ENCODE measurements around the gene MTTP.

MTTP gene

GRCh38 chr4:99593781-99594641 lies 19.4 kb downstream of the MTTP start:
- no peak for DNase-seq

- no peak for DNase-seq
Measured at GRCh38 chr4:99594818-99595217, 20.2 kb downstream of the MTTP start.

- no peak for DNase-seq
Measured at GRCh38 chr4:99606716-99607115, 32.1 kb downstream of the MTTP start.

DNA sequence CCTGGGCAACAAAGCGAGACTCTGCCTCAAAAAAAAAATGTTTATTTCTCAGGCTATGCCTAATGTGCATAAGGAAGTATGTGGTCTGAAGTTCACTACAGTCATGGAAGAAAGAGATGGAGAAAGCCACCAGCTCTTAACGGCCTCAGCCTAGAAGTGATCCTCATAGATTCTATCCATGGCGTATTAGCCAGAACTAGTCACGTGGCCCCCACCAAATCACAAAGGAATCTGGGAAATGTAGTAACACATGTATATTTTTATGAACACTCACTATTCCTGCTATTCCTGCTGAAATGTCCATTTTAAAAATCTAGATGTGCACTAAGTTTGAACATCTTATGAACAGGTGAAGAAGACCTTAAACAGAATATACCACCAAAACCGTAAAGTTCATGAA lies 33.8 kb downstream of the MTTP start:
- no peak for DNase-seq

- DNase-seq: no peak
Measured at GRCh38 chr4:99610605-99611175, 36.1 kb downstream of the MTTP start.

DNA sequence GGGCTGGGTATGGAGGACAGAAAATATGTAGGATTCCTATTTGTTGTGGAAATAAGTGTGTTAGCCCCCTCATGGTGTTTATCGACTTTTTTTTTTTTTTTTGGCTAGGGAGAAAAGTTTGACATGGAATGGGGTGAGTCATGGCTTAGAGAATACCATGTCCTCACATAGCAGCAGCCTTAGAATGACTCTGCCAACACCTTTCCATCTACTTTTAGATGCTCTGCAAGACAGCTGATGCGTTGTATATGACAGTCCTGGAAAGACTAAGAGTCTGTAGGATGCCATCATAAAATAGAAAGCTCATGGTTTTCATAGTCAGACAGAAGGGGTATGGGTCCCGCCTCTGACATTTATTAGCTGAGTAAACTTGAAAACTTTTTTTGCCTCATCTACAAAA lies 37.7 kb downstream of the MTTP start:
- DNase-seq: no peak

DNA sequence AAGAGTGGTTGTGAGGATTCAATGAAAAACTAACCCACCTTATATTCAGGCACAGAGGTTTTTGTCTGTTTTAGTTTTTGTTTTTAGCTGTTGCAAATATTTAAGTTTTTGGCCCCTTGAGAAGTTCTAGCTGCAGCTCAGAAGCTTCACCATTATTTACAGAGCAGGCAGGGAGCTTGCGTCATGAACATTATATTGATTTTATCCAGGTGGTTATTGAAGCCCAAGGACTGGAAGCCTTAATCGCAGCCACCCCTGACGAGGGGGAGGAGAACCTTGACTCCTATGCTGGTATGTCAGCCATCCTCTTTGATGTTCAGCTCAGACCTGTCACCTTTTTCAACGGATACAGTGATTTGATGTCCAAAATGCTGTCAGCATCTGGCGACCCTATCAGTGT lies 38.1 kb downstream of the MTTP start:
- DNase-seq: no peak

- DNase-seq: no peak
Measured at GRCh38 chr4:99614491-99614890, 39.9 kb downstream of the MTTP start.

DNA sequence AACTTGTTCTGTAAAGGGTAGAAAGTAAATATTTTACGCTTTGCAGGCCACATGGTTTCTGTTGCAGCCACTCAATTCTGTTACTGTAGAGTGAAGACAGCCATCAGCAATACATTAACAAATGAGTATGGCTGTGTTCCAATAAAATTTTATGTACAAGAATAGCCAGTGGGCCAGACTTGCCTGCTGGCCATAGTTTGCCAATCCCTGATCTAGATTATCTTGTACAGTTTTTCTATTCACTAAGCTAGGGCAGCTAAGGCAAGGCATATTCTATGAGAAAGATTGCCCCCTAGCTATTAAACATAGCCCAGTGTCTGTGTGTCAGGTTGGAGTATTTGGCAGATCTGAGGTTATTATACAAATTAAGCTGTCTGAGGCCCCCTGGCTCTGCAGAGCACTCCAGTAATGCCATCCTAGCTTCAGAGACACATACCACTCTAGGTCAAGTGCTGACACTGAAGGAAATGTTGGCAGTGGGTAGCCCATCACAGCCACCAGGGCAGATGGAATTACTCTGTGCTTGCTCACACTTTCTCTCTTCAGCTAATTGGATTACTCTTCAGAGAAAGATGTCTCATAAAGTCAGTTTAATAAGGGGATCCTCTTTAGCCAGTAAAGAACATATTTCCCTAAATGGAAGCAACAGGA lies 40.7 kb downstream of the MTTP start:
- peak; percentile 80 for DNase-seq

- no peak for DNase-seq
Measured at GRCh38 chr4:99617374-99617773, 42.8 kb downstream of the MTTP start.

DNA sequence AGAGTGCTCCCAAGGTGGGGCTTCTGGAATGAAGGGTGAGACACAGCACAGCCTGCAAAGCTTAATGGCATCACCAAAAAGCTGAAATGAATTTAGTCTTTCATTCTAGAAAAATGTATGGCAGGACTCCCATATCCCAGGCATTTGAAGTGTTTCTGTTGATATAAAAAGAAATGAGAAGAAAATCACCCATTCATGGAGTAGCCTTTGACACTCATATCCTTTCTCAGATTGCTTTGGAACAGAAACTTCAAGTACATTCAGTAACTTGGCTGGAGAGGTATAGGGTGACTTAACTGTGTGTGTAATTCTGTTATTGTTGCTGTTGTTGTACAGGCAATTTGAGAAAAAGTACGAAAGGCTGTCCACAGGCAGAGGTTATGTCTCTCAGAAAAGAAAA lies 47.7 kb downstream of the MTTP start:
- DNase-seq: no peak

GRCh38 chr4:99624141-99624719 lies 49.6 kb downstream of the MTTP start:
- DNase-seq: no peak

- DNase-seq: no peak
Measured at GRCh38 chr4:99625369-99625768, 50.7 kb downstream of the MTTP start.

DNA sequence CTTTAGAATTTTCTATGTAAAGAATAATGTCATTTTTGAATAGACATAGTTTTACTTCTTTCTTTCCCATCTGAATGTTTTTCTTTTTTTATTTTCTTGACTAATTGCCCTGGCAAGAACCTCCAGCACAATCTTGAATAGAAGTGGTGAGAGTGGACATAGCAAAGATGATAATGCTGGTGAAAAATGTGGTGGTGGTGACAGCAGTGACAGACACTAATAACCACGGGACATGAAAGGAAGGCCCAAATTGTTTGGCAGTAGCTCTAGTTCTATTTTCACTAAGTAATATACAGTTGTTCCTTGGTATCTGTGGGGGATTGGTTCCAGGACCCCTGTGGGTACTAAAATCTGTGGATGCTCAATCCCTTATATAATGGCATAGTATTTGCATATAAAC lies 53.4 kb downstream of the MTTP start:
- no peak for DNase-seq

DNA sequence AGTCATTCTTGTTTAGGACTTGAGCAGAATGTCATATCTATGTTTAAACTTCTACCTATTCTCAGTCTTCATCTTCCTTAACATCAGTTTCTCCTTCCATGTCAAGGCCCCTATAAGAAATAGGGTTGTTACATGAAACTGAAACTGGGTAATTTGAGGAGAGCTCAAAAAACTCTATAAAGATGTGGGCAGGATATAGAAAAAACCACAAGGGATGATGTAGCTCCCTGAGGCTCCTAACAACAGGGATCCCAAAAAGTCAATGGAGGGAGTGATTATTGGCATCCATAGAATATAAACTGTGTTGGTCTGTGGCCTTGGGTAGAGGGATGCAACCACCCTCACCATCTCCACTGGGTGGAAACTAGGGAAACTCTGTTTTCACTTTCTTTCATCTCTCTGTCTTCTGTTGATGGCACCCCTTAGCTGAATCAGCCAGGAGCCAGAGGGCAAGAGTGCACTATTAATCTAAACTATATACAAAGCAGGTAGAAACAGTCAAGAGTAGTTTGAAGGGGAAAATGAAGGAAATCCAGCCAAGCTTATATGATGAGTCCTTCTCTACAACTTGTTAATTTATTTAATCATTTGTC lies 55.4 kb downstream of the MTTP start:
- DNase-seq: no peak

DNA sequence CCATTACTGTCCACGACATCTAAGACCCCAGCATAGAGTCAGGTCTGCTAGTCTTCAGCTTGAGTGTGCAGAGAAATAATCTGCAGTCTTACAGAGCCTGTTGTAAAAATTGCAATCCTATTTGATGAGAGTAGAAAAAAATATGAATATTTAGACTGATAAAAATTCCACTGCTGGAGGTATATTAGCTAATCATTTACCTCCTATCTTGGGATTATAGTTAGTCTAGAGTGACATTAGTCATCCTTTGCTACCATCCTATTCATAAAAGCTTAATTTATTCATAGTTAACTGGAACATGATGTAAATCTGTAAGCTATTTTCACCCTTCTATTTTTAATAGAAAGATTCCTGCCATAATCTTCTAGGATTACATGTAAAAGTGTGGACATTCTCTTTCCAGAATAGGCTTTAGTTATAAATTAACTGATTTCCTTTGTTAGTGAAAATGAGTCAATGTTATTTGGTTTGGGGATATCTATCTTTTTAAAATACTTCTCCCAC lies 56.3 kb downstream of the MTTP start:
- no peak for DNase-seq

DNA sequence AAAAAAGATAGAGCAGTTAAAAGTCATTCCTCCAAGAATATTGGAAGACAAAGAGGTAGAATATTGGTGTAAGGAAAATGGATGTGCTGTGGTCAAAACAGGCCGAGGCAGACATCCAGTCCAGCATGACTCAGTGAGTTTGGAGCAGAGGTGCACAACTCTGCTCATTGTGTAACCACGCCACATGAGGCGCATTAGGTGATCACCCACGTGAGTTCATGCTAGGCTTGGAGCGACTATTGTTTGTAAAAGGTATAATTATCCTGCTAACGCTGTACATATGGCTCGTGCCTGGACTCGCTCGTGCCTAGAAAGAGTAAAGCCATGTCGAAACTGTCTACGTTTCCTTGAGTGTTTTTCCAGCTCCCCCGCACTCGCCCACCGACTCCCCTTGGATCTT lies 59.1 kb downstream of the MTTP start:
- no peak for DNase-seq

DNA sequence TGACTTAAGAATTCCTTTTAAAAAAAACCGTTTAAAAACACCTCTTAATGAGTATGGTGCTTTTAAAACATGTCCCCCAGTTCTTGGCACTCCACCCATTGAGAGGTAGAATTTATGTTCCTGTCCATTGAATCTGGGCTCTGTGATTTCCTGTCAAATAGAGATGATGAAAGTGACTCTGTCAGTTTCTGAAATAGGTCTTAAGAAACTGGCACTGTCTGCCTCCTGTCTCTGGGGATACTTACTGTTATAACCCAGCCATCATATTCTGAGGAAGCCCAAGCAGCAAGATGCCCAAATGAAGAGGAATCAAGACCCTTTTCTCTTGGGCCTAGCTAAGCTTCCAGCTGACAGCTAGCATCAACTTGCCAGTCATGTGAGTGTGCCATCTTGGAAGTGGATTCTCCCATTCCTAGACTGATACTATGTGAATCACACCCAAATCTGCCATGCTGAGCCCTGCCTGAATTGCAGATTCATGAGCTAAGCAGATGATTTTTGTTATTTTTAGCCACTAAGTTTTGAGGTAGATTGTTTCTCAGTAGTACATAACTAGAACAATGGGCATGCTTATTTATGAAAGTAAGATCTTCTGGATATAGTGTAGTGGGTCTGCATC lies 60.2 kb downstream of the MTTP start:
- no peak for DNase-seq

GRCh38 chr4:99635601-99636000 lies 61.0 kb downstream of the MTTP start:
- DNase-seq: no peak

- no peak for DNase-seq
Measured at GRCh38 chr4:99636422-99636821, 61.8 kb downstream of the MTTP start.

DNA sequence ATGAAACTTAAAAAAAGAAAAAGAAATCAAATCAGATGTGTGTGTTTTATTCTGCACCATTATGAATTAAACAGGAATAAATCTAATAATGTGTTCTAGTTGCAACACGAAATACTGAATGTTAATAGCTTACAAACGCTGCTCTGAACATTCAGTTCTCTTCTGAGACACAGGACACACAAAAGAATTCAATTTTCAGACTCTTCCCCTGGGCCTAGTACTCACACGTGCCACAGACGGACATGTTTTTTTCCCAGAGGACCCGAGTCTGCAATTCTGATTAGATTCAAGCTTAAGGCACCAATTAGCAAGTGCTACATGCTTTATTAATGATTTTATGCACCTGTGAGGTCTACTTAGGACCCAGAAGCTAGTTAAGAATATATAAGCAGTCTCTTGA lies 62.5 kb downstream of the MTTP start:
- no peak for DNase-seq

DNA sequence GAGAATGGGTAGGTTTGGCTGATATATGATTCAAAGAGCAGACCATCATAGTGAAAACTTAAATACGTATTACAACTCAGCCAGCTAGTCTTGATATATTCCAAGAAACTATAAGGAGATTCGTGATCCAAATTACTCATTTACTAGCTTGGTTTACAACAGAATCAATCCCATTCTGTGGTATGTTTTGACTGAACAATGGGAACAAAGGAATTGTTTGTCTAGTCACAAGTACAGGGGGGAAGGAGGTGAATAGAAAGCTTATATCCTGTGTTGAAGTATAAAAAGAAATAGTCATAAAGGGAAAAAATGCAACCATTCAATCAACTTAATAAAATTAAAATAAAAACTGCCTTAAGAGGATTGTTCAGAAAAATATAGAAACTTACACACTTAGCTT lies 66.1 kb downstream of the MTTP start:
- no peak for DNase-seq

All from NCI-H524 treated with DMSO at 0.1 percent for 48 hours (cell line).